Skeletal muscle tissue (tissue), 4 donors: ENCODE results near the gene VWF. TPM values are rescaled to one million over a fixed set of nuclear protein-coding genes. Genes with fewer than 3 reads are reported as not detected.
A peak's percentile ranks its signal among the peaks of the same experiment; 100 is the strongest.
"Not testable (repeated sequence)": the region's sequence is repeated elsewhere in the genome, so short reads cannot be mapped to it uniquely, and the experiment has no call there.

Experiments
- H3K27ac ChIP-seq: one replicate; pipeline ENCODE4 v1.7.0; 2013; ENCODE audit warnings: mild to moderate bottlenecking, low read depth, low read length, inconsistent platforms
- H3K27me3 ChIP-seq, 3 donors: one replicate each; pipeline ENCODE4 v1.7.0; 2013; ENCODE audit warnings: low read length in 3 of 3; ENCODE audit not compliant: control insufficient read depth in 3 of 3, insufficient read depth in 3 of 3
- H3K36me3 ChIP-seq, 3 donors: one replicate each; pipeline ENCODE4 v1.7.0; 2013; ENCODE audit warnings: low read length in 3 of 3; ENCODE audit not compliant: control insufficient read depth in 3 of 3, insufficient read depth in 3 of 3
- H3K4me1 ChIP-seq, 3 donors: one replicate each; pipeline ENCODE4 v1.7.0; 2013; ENCODE audit warnings: low read length in 3 of 3, mild to moderate bottlenecking in 3 of 3; ENCODE audit not compliant: control insufficient read depth in 3 of 3, insufficient read depth in 3 of 3
- H3K4me3 ChIP-seq, 3 donors: one replicate each; pipeline ENCODE4 v1.7.0; 2013; ENCODE audit warnings: low read length in 3 of 3
- H3K9ac ChIP-seq, 3 donors: one replicate each; pipeline ENCODE4 v1.7.0; 2013; ENCODE audit warnings: low read length in 3 of 3, mild to moderate bottlenecking in 3 of 3, moderate library complexity in 2 of 3, low read depth in 1 of 3
- H3K9me3 ChIP-seq, 3 donors: one replicate each; pipeline ENCODE4 v1.7.0; 2013; ENCODE audit warnings: low read length in 3 of 3; ENCODE audit not compliant: control insufficient read depth in 3 of 3
- total RNA-seq: library from RNA; depleted of rRNA; stranded (reverse); fragments of >200 nt; gene quantifications from one replicate; pipeline ENCODE4 v1.2.3, GENCODE V29; 2014
- donor health status: Osteomylitis.

VWF gene
- total RNA-seq, 1 donor from 2014 or later = 58.5 TPM

GRCh38 chr12:6113691-6114475 lies 10.6 kb downstream of the VWF start:
- Histone ChIP-seq H3K9me3 (no peaks in the 10 kb centered on the region), H3K4me3 (no peak overlapping the region), H3K36me3 (no peaks in the 10 kb centered on the region), H3K9ac (peak overlapping the region in 1 of 3 donors; percentile 16), H3K4me1 (peaks cover 2 to 14% (median 6%) of the 10 kb centered on the region in 3 donors), H3K27me3 (peaks cover 0 to 3% (median 0%) of the 10 kb centered on the region in 3 donors), H3K27ac (no peak overlapping the region)

- Histone ChIP-seq H3K9me3 (no peaks in the 10 kb centered on the region), H3K27ac (no peak overlapping the region), H3K9ac (no peak overlapping the region), H3K27me3 (peaks cover 0 to 3% (median 0%) of the 10 kb centered on the region in 3 donors), H3K4me3 (no peak overlapping the region), H3K36me3 (no peaks in the 10 kb centered on the region), H3K4me1 (peaks cover 2 to 10% (median 6%) of the 10 kb centered on the region in 3 donors)
These were observed 12.5 kb downstream of the VWF start for GRCh38 chr12:6112004-6112403.

GRCh38 chr12:6110006-6110405 lies 14.5 kb downstream of the VWF start:
- no peak overlapping the region for H3K4me3 ChIP-seq
- peaks cover 0 to 3% (median 0%) of the 10 kb centered on the region in 3 donors for H3K27me3 ChIP-seq
- no peaks in the 10 kb centered on the region for H3K9me3 ChIP-seq
- peaks cover 0 to 5% (median 2%) of the 10 kb centered on the region in 3 donors for H3K4me1 ChIP-seq
- no peak overlapping the region for H3K27ac ChIP-seq
- no peak overlapping the region for H3K9ac ChIP-seq
- no peaks in the 10 kb centered on the region for H3K36me3 ChIP-seq

- peaks cover 0 to 3% (median 0%) of the 10 kb centered on the region in 3 donors for H3K27me3 ChIP-seq
- no peaks in the 10 kb centered on the region for H3K9me3 ChIP-seq
- no peak overlapping the region for H3K4me3 ChIP-seq
- no peak overlapping the region for H3K9ac ChIP-seq
- H3K27ac ChIP-seq = no peak overlapping the region
- no peaks in the 10 kb centered on the region for H3K4me1 ChIP-seq
- no peaks in the 10 kb centered on the region for H3K36me3 ChIP-seq
These were observed 18.3 kb downstream of the VWF start for GRCh38 chr12:6106218-6106617.

GRCh38 chr12:6104842-6105241 lies 19.6 kb downstream of the VWF start:
- no peak overlapping the region for H3K9ac ChIP-seq
- H3K27me3 ChIP-seq = no peaks in the 10 kb centered on the region
- H3K36me3 ChIP-seq = no peaks in the 10 kb centered on the region
- no peak overlapping the region for H3K27ac ChIP-seq
- H3K4me1 ChIP-seq = no peaks in the 10 kb centered on the region
- H3K9me3 ChIP-seq = no peaks in the 10 kb centered on the region
- no peak overlapping the region for H3K4me3 ChIP-seq

- no peak overlapping the region for H3K4me3 ChIP-seq
These were observed 20.4 kb downstream of the VWF start for GRCh38 chr12:6104027-6104426.

GRCh38 chr12:6102021-6102420 lies 22.4 kb downstream of the VWF start:
- H3K4me3 ChIP-seq, H3K27ac ChIP-seq, H3K36me3 ChIP-seq, H3K9ac ChIP-seq, H3K27me3 ChIP-seq, H3K9me3 ChIP-seq, H3K4me1 ChIP-seq: not testable (repeated sequence)

More at GRCh38 chr12:6104027-6104426, 20.4 kb downstream of the VWF start:
- H3K36me3 ChIP-seq = no peaks in the 10 kb centered on the region
- H3K27me3 ChIP-seq = no peaks in the 10 kb centered on the region
- H3K4me1 ChIP-seq = no peaks in the 10 kb centered on the region
- no peak overlapping the region for H3K9ac ChIP-seq
- no peaks in the 10 kb centered on the region for H3K9me3 ChIP-seq
- H3K27ac ChIP-seq = no peak overlapping the region

- Histone ChIP-seq H3K27me3 (peaks cover 0 to 2% (median 0%) of the 10 kb centered on the region in 3 donors), H3K36me3 (no peaks in the 10 kb centered on the region), H3K9me3 (no peaks in the 10 kb centered on the region), H3K4me1 (peaks cover 0 to 2% (median 0%) of the 10 kb centered on the region in 3 donors), H3K27ac (no peak overlapping the region), H3K9ac (no peak overlapping the region), H3K4me3 (no peak overlapping the region)
These were observed 25.2 kb downstream of the VWF start for GRCh38 chr12:6099316-6099715.

- Histone ChIP-seq H3K4me1 (peaks cover 12 to 15% (median 14%) of the 10 kb centered on the region in 3 donors), H3K27me3 (peaks cover 0 to 2% (median 0%) of the 10 kb centered on the region in 3 donors), H3K36me3 (peaks cover 0 to 4% (median 0%) of the 10 kb centered on the region in 3 donors), H3K9me3 (no peaks in the 10 kb centered on the region), H3K9ac (no peak overlapping the region), H3K27ac (no peak overlapping the region), H3K4me3 (no peak overlapping the region)
These were observed 27.1 kb downstream of the VWF start for GRCh38 chr12:6097411-6097810.

GRCh38 chr12:6096527-6096926 lies 27.9 kb downstream of the VWF start:
- Histone ChIP-seq H3K9me3 (no peaks in the 10 kb centered on the region), H3K9ac (no peak overlapping the region), H3K4me1 (peaks cover 15 to 17% (median 17%) of the 10 kb centered on the region in 3 donors), H3K27me3 (peaks cover 0 to 5% (median 0%) of the 10 kb centered on the region in 3 donors), H3K27ac (no peak overlapping the region), H3K4me3 (no peak overlapping the region), H3K36me3 (peaks cover 0 to 4% (median 0%) of the 10 kb centered on the region in 3 donors)
